ENCODE data around the gene ANKUB1.

DNA sequence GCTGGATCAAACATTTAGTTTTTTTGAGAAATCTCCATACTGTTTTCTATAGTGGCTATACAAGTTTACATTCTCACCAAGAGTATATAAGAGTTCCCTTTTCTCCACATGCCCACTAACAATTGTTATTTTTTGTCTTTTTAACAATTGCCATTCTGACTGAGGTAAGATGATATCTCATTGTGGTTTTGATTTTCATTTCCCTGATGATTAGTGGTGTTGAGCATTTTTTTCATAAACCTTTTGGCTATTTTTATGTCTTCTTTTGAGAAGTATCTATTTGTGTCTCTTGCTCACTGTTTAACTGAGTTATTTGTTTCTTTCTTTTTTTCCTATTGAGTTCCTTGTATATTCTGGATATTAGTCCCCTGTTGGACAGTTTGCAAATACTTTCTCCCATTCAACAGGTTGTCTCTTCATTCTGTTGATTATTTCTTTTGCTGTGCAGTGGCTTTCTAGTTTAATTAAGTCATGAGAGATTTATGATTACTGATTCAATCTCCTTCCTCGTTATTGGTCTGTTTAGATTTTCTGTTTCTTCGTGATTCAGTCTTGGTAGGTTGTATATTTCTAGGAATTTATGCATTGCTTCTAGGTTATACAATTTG is 13.9 kb upstream of the ANKUB1 start:
- TF ChIP-seq, protein P1, sequence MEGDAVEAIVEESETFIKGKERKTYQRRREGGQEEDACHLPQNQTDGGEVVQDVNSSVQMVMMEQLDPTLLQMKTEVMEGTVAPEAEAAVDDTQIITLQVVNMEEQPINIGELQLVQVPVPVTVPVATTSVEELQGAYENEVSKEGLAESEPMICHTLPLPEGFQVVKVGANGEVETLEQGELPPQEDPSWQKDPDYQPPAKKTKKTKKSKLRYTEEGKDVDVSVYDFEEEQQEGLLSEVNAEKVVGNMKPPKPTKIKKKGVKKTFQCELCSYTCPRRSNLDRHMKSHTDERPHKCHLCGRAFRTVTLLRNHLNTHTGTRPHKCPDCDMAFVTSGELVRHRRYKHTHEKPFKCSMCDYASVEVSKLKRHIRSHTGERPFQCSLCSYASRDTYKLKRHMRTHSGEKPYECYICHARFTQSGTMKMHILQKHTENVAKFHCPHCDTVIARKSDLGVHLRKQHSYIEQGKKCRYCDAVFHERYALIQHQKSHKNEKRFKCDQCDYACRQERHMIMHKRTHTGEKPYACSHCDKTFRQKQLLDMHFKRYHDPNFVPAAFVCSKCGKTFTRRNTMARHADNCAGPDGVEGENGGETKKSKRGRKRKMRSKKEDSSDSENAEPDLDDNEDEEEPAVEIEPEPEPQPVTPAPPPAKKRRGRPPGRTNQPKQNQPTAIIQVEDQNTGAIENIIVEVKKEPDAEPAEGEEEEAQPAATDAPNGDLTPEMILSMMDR (IDR thresholded peaks at IDR 0.05; ENCODE audit: borderline replicate concordance, extremely low read depth, low read length, poor library complexity, severe bottlenecking) = no peak
- no peak for TF ChIP-seq EZH2 (IDR thresholded peaks at IDR 0.05; ENCODE audit: borderline replicate concordance, low read depth, low read length, severe bottlenecking)
